Gastroesophageal sphincter (tissue), 3 donors: ENCODE measurements around the gene UGT3A2.

ENCODE experiments used
- CTCF ChIP-seq, 4 experiments: fragments of 200-600 bp in 2 of 4; fragments of 450-650 bp in 2 of 4; sonication (generic) in 1 of 4; IDR thresholded peaks; one replicate each; pipeline ENCODE4 v1.5.1; 2017 to 2019; ENCODE audit warnings: antibody characterized with exemption in 4 of 4, mild to moderate bottlenecking in 2 of 4, moderate library complexity in 2 of 4
- POLR2A ChIP-seq, 2 donors: fragments of 450-650 bp; IDR thresholded peaks; one replicate each; pipeline ENCODE4 v1.6.1; 2017; ENCODE audit warnings: antibody characterized with exemption in 2 of 2, mild to moderate bottlenecking in 2 of 2, moderate library complexity in 1 of 2

DNA sequence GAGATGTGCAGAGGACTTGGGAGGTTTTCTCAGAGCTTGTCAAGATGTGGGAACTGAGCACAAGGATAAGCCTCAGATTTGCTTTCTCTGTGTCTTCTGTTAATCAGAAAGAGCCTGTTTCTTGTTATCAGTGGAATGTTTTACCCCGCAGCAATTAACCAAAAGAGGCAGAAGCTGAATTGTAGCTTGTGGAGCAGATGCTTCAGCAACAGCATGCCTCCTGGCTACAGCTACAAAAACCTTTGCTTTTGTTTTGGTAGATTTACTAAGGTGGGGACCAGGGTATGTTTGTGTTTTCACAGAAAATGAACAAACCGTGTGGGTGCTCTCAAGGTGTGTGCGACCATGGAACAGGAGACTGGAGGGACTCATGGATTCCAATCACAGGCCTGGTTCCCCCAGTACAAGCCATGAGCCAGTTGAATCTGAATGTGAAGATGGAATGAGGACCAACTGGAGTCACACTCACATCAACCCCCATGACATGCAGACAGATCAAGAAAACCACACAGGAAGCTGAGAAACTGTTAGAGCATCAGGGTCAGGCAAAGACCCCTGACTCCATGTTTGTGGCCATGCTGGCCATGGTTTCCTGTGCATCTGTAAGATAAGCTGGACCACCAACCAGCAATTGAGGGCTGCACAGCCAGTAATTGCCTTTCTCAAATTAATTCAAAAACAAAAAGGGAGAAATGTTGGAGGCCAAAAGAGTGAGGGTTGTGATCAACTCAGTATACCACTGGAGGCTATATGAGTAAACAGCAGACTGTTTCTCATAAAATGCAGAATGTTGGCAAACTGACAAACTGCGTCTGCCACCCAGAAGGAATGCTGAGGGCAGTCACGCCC is 6.9 kb downstream of the UGT3A2 start:
- TF ChIP-seq CTCF (IDR thresholded peaks at IDR 0.05) (no peak), POLR2A (IDR thresholded peaks at IDR 0.05) (no peak)
